ENCODE results near the gene GFRA1. TPM values are rescaled to one million over a fixed set of nuclear protein-coding genes. Genes with fewer than 3 reads are reported as not detected.

The GFRA1 gene
- polyA plus RNA-seq, 1 experiment: 6.8 TPM

DNA sequence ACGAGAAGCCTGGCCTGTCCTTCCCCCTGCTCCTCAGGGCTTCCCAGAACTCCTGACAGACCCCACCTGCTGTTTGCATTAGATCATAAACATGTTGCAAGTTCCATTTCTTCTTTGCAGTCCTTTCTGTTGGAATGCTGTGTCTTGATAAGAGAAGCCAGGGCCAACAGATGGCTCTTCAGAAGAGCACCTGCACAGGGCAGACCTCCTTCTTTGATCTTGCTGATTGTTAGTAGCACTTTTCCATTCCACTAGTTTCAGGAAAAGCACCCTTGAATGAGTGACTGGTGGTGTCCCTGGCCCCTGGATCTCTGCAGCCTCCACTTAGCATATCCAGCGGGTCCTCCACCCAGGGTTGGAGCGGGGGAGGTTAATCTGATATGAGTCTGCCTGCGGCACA, 243.2 kb downstream of the GFRA1 start:
- H3K27me3 ChIP-seq (ENCODE audit: control insufficient read depth, insufficient read depth, low read length): no peaks in the 10 kb centered on the region
- no peak for DNase-seq (ENCODE audit: low read depth, low spot score)
- no peaks in the 10 kb centered on the region; the same call in 1 of the 2 replicates for H3K9me3 ChIP-seq (ENCODE audit: control insufficient read depth, insufficient read depth, low read length)
- ChIA-PET POLR2A (no interaction called here), CTCF (no interaction called here)
- H3K27ac ChIP-seq (ENCODE audit: low read depth, low read length): no peak overlapping the region
- TF ChIP-seq, protein P1, sequence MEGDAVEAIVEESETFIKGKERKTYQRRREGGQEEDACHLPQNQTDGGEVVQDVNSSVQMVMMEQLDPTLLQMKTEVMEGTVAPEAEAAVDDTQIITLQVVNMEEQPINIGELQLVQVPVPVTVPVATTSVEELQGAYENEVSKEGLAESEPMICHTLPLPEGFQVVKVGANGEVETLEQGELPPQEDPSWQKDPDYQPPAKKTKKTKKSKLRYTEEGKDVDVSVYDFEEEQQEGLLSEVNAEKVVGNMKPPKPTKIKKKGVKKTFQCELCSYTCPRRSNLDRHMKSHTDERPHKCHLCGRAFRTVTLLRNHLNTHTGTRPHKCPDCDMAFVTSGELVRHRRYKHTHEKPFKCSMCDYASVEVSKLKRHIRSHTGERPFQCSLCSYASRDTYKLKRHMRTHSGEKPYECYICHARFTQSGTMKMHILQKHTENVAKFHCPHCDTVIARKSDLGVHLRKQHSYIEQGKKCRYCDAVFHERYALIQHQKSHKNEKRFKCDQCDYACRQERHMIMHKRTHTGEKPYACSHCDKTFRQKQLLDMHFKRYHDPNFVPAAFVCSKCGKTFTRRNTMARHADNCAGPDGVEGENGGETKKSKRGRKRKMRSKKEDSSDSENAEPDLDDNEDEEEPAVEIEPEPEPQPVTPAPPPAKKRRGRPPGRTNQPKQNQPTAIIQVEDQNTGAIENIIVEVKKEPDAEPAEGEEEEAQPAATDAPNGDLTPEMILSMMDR (IDR thresholded peaks at IDR 0.05; ENCODE audit: low read depth, low read length): no peak
- H3K4me3 ChIP-seq (ENCODE audit: low read depth, low read length): no peak overlapping the region

DNA sequence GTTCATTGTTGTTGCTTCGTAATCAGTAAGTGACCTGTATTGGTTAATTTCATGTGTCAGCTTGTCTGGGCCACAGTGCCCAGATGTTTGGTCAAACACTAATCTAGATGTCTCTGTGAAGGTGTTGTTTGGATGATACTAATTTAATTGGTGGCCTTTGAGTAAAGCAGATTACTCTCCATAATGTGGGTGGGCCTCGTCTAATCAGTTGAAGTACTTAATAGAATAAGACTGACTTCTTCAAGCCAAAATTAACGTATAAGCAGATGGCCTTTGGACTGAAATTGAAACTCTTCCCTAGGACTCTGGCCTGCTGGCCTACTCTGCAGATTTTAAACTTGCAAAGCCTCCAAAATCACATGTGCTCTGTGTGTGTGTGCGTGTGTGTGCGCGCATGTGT, 245.7 kb downstream of the GFRA1 start:
- Histone ChIP-seq H3K27ac (ENCODE audit: low read depth, low read length) (no peak overlapping the region), H3K9me3 (ENCODE audit: control insufficient read depth, insufficient read depth, low read length) (no peaks in the 10 kb centered on the region; the same call in 1 of the 2 replicates), H3K4me3 (ENCODE audit: low read depth, low read length) (no peak overlapping the region), H3K27me3 (ENCODE audit: control insufficient read depth, insufficient read depth, low read length) (no peaks in the 10 kb centered on the region)
- TF ChIP-seq, protein P1 (IDR thresholded peaks at IDR 0.05; ENCODE audit: low read depth, low read length): no peak
- ChIA-PET CTCF (no interaction called here), POLR2A (no interaction called here)
- DNase-seq (ENCODE audit: low read depth, low spot score): no peak

DNA sequence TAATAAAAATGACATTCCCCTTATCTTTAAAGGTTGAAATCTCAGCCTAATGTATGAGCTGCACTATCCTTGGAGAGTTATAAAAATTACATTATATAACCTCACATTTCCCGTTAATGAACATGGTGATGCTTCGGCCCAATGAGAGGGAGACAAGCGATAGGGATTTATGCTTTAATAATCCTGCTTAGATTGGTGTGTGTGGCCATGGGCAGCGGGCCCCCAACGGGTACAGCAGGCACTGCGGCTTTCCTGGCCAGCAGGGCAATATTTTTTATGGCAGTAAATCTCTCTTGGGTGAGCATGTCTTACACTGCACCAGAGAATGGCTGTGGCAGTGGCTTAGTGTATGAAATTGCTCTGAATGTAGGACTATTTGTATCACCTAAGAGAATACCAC, 246.3 kb downstream of the GFRA1 start:
- CTCF ChIA-PET: no interaction called here
- no peak for DNase-seq (ENCODE audit: low read depth, low spot score)
- POLR2A ChIA-PET: no interaction called here
- Histone ChIP-seq H3K27ac (ENCODE audit: low read depth, low read length) (no peak overlapping the region), H3K27me3 (ENCODE audit: control insufficient read depth, insufficient read depth, low read length) (no peaks in the 10 kb centered on the region), H3K9me3 (ENCODE audit: control insufficient read depth, insufficient read depth, low read length) (no peaks in the 10 kb centered on the region; the same call in 1 of the 2 replicates), H3K4me3 (ENCODE audit: low read depth, low read length) (no peak overlapping the region)
- TF ChIP-seq, protein P1 (IDR thresholded peaks at IDR 0.05; ENCODE audit: low read depth, low read length): no peak

DNA sequence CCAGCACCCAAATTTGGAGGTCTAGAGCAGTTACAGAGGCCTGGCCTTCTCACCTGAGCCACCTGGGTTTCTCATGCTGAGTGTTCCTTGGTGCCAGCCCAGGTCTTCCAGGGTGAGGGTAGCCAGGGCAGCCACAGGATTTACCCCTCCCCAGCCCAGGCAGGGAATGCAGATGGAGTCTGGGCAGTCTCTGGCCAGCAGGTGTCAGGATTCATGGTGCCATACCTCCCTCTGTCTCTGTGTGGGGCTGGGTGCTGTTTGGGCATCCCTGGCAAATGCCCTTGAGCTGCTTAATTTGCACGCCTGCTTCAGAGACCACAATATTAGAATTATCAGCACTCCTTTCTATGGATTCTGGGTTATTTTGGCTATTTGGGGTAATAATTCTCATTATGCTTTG, 246.7 kb downstream of the GFRA1 start:
- ChIA-PET POLR2A (no interaction called here), CTCF (no interaction called here)
- Histone ChIP-seq H3K9me3 (ENCODE audit: control insufficient read depth, insufficient read depth, low read length) (no peaks in the 10 kb centered on the region; the same call in 1 of the 2 replicates), H3K4me3 (ENCODE audit: low read depth, low read length) (no peak overlapping the region), H3K27ac (ENCODE audit: low read depth, low read length) (no peak overlapping the region), H3K27me3 (ENCODE audit: control insufficient read depth, insufficient read depth, low read length) (no peaks in the 10 kb centered on the region)
- TF ChIP-seq, protein P1 (IDR thresholded peaks at IDR 0.05; ENCODE audit: low read depth, low read length): no peak
- DNase-seq (ENCODE audit: low read depth, low spot score): no peak

DNA sequence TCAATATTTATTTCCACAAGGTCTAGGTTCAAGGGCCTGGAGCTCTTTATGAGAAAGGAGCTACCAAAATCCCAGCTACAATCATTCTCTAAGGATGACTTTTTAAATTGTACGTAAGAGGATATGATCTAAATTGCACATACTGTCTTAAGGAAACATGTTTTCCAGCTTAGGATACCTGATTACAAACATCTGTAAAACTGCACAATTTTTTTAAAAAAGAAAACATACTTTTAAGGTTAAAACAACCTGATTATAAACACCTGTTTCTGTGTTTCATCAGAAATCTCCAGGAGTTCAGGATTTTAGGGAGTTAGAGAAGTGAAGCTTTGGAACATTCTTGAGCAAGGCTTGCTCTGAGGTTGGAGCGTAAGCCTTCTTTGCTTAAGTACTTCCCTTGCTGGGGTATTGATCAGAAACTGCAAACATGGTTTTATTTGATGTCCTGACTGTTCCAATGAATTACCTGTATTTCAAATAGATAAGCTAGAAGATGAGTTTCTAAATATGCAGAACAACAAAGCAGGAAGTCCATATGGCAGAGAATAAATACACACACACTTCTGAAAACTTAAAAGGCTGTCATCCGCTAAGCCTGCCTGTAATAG, 248.6 kb downstream of the GFRA1 start:
- no peak overlapping the region for H3K4me3 ChIP-seq (ENCODE audit: low read depth, low read length)
- no peaks in the 10 kb centered on the region; the same call in 1 of the 2 replicates for H3K9me3 ChIP-seq (ENCODE audit: control insufficient read depth, insufficient read depth, low read length)
- POLR2A ChIA-PET: no interaction called here
- no peaks in the 10 kb centered on the region for H3K27me3 ChIP-seq (ENCODE audit: control insufficient read depth, insufficient read depth, low read length)
- TF ChIP-seq, protein P1 (IDR thresholded peaks at IDR 0.05; ENCODE audit: low read depth, low read length): no peak
- H3K27ac ChIP-seq (ENCODE audit: low read depth, low read length): no peak overlapping the region
- DNase-seq (ENCODE audit: low read depth, low spot score): no peak
- CTCF ChIA-PET: no interaction called here
